Dedifferentiated amniotic fluid mesenchymal stem cell (primary cell): Measurements from ENCODE around the gene FGB.
"Not testable (repeated sequence)": the region's sequence is repeated elsewhere in the genome, so short reads cannot be mapped to it uniquely, and the experiment has no call there.

Experiments
- DNase-seq: peaks from one replicate; pipeline ENCODE4 v3.0.0-alpha.2; 2016; ENCODE audit errors: extremely low spot score

Gene FGB

GRCh38 chr4:154597281-154597680, 34.5 kb downstream of the FGB start:
- not testable (repeated sequence) for DNase-seq

- no peak for DNase-seq
These were observed 35.3 kb downstream of the FGB start for GRCh38 chr4:154597798-154598774.

- DNase-seq, result no peak
These were observed 39.7 kb downstream of the FGB start for GRCh38 chr4:154602404-154603020.

- no peak for DNase-seq
These were observed 40.5 kb downstream of the FGB start for GRCh38 chr4:154603033-154603943.

- DNase-seq, result no peak
These were observed 41.9 kb downstream of the FGB start for GRCh38 chr4:154604696-154605200.

GRCh38 chr4:154606728-154607723, 44.2 kb downstream of the FGB start:
- no peak for DNase-seq

- DNase-seq, result no peak
These were observed 45.8 kb downstream of the FGB start for GRCh38 chr4:154608361-154609252.

GRCh38 chr4:154609532-154609931, 46.7 kb downstream of the FGB start:
- no peak for DNase-seq

GRCh38 chr4:154610582-154610981, 47.8 kb downstream of the FGB start:
- no peak for DNase-seq

- no peak for DNase-seq
These were observed 49.0 kb downstream of the FGB start for GRCh38 chr4:154611833-154612232.

GRCh38 chr4:154612472-154613414, 49.9 kb downstream of the FGB start, which contains the start of gene FGG:
FGG (minus strand) TSS chr4:154612656; CDS start chr4:154612609, 47 bp downstream.
- no peak for DNase-seq

GRCh38 chr4:154614306-154614705, 51.5 kb downstream of the FGB start:
- no peak for DNase-seq

GRCh38 chr4:154615211-154615610, 52.4 kb downstream of the FGB start:
- DNase-seq, result no peak

GRCh38 chr4:154616287-154616686, 53.5 kb downstream of the FGB start:
- no peak for DNase-seq

GRCh38 chr4:154616731-154617130, 53.9 kb downstream of the FGB start:
- no peak for DNase-seq

- no peak for DNase-seq
These were observed 55.1 kb downstream of the FGB start for GRCh38 chr4:154617820-154618317.

- DNase-seq, result peak; percentile 59
These were observed 56.0 kb downstream of the FGB start for GRCh38 chr4:154618708-154619315.

- no peak for DNase-seq
These were observed 57.3 kb downstream of the FGB start for GRCh38 chr4:154620111-154620510.
